Right renal pelvis (tissue), 4 donors: ENCODE data around the gene PLXDC1. TPM values are rescaled to one million over a fixed set of nuclear protein-coding genes. Genes with fewer than 3 reads are reported as not detected.
A peak's percentile ranks its signal among the peaks of the same experiment; 100 is the strongest.
"Not testable (repeated sequence)": the region's sequence is repeated elsewhere in the genome, so short reads cannot be mapped to it uniquely, and the experiment has no call there.

Source experiments
- DNase-seq, 4 donors: peaks; one replicate each; pipeline ENCODE4 v3.0.0-alpha.2; 2013; ENCODE audit warnings: low read depth in 4 of 4, low spot score in 3 of 4, missing footprints in 1 of 4
- polyA plus RNA-seq, 4 donors: library from polyadenylated mRNA; unstranded; fragments of 120-200 nt; gene quantifications; one replicate each; pipeline ENCODE4 v1.2.1, GENCODE V29; 2013; ENCODE audit not compliant: insufficient read length in 4 of 4

Gene PLXDC1
- polyA plus RNA-seq, 4 donors, result 5.4 to 7.5 (median 6.3) TPM

GRCh38 chr17:39183045-39183444 lies 31.6 kb upstream of the PLXDC1 start:
- no peak for DNase-seq

DNA sequence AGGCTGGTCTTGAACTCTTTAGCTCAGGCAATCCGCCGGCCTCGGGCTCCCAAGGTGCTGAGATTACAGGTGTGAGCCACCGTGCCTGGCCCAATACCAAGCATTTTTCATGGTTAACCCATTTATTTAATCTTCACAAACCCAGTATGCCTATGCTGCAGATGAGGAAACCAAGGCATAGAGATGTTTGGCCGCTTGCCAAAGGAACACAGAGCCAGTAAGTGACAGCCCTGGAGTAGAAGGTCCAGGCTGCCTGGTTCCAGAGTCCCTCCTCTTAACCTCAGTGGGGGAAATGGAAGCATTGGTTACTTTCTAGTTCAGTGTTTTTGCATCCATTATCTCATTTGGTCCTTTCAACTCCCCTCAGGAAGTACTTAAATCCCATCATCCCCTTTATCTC lies 29.9 kb upstream of the PLXDC1 start:
- no peak for DNase-seq

- no peak for DNase-seq
Measured at GRCh38 chr17:39178536-39178935, 27.1 kb upstream of the PLXDC1 start.

DNA sequence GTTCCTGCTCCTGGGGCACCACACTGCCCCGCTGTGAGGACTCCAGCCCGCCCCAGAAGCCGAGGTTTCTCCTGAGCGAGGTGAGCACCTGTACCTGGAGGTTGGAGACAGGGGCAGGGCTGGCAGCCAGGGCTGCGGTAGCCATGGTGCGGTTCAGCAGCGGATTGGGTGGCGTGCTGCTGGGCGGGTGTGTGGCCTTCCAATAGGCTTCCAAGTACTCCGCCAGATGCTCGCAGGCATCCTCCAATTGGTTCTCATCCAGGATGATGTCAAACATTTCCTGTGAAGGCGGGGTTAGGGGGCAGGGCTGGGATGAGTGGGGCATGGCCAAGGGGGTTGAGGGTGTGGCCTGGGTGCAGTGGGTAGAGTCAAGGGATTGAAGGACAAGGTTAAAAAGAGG lies 25.8 kb upstream of the PLXDC1 start:
- DNase-seq, result no peak

GRCh38 chr17:39175695-39176093 lies 24.3 kb upstream of the PLXDC1 start:
- no peak for DNase-seq

- DNase-seq, result no peak
Measured at GRCh38 chr17:39174920-39175694, 23.7 kb upstream of the PLXDC1 start.

DNA sequence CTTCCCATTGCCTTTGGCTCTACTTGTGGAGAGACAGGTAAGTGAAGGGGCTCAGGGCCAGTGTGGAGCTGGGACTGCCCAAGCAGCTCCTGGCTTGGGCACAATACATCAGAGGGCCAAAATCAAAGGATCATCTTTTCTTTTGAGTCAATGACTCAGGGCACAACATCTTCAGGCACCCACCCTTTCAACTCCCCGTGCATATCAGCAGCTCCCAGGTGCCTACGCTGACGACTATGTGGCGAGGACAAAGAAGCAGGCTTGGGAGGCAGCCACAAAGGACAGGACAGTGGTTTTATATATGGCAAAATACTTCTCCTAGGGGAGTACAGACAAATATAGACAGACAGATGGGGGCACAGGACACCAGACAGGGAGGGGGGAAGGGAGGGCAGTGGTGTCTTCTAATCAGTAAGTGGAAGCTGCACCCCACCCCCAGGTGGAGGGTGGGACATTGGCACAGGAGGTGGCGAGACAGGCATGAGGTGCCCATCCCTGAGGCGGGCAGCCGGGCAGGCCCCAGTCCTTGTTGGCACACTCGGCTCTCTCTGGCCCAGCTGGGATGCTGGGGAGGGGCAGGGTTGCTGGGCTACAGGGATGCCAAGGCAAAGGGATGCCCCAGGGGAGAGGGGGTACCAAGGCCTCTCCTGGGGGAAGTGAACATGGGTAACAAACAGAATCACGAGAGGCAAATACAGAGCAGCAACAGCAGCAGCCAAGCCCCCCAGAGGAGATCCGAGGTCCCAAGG lies 22.3 kb upstream of the PLXDC1 start:
- no peak for DNase-seq

DNA sequence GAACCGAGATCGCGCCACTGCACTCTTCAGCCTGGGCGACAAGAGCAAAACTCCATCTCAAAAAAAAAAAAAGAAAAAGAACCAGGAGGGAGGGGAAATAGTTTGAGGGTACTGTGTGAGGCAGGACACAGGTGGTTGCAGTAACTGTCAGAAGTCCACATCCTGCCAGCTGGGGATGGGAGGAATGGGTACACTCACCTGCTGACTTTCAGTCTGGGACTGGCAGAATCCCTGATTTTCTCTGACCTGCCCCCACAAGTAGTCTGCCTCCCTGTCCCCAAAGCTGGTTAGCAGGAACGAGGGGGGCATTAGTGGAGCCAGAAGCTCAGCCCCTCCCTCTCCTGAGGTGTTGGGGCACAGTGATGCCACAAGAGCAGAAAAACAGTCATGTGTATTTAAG lies 21.6 kb upstream of the PLXDC1 start:
- no peak for DNase-seq

DNA sequence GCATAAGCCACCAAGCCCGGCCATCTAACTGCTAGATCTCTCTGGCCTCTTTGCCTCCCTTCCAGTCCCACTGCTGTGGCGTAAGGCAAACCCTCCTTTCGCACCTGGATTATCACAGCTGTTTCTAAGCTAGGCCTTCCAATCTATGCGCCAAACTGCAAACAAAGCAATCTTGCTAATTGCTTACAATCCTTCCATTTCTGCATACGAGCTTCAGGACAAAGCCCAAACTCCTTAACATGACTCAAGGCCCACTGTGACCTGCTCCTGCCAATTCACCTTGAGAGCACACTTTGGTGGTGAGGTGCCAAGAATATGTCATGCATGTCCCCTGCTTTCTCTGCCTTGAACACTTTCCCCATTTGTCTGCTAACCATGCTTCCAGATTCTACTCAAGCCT lies 20.5 kb upstream of the PLXDC1 start:
- no peak for DNase-seq

DNA sequence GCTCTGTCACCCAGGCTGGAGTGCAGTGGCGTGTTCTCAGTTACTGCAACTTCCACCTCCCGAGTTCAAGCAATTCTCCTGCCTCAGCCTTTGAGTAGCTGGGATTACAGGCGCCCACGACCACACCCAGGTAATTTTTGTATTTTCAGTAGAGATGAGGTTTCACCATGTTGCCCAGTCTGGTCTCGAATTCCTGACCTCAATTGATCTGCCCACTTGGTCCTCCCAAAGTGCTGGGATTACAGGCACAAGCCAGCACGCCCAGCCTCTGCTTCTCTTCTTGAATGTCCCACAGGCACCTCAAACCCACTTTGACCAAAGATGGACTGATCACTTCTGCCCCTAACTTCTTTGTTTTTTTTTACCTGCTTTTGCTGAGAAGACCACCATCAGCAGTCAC lies 19.1 kb upstream of the PLXDC1 start:
- DNase-seq, result no peak

DNA sequence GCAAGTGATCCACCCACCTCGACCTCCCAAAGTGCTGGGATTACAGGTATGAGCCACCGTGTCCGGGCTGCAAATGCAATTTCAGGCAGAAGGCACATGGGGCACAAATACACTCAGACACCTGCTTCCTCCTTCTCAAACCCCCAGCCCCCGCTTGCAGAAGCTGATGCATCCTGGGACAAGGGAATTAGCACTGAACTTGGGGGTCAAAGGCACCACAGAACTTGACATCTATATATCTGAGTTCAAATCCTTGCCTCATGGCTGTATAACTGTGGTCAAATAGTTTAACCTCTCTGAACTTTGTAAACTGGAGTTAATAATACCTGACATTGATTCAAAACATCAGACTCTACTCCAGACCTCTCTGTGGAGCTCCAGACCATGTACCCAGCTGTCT lies 18.7 kb upstream of the PLXDC1 start:
- no peak for DNase-seq

DNA sequence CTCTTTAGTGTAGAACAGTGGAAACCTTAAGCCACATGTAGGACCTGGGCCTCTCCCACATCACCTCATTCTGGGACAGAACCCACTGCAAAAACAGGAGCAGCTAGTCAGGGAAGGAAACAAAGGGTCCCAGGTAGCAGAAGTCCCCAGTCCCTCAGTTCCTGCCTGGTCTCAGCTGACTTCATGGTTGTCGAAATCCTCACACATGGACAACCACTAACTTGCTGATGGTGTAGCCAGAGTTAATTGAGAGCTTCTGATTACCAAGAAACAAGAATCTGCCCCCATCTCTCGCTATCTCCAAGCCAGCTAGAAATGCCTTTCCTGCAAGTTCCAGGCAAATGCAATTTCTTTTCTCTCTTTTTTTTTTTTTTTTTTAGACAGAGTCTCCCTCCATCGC lies 18.1 kb upstream of the PLXDC1 start:
- DNase-seq, result no peak

GRCh38 chr17:39169101-39169500 lies 17.7 kb upstream of the PLXDC1 start:
- no peak for DNase-seq

DNA sequence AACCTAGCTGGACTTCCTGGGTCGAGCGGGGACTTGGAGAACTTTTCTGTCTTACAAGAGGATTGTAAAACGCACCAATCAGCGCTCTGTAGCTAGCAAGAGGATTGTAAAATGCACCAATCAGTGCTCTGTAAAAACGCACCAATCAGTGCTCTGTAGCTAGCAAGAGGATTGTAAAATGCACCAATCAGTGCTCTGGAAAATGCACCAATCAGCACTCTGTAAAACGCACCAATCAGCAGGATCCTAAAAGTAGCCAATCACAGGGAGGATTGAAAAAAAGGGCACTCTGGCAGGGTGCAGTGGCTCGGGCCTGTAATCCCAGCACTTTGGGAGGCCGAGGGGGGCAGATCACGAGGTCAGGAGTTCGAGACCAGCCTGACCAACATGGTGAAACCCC lies 17.1 kb upstream of the PLXDC1 start:
- DNase-seq, result not testable (repeated sequence)

DNA sequence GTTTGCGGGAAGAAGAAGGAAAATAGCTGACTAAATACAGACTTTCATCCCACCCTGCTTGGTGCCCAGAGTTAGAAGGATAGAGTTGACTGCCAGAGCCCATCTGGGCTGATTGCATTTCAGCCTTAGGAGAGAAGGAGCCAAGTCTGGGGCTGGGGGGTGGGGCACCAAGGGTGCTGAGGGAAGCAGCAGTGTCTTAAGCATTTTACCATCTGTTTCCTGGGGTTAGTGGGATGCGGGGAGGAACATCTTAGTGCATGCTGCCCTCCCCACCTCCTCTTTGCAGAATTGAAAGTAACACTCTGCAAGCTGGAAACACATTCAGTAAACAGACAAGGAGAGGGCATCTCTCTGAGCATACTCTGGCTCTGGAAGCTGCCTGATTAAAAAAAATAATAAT lies 16.0 kb upstream of the PLXDC1 start:
- no peak for DNase-seq

DNA sequence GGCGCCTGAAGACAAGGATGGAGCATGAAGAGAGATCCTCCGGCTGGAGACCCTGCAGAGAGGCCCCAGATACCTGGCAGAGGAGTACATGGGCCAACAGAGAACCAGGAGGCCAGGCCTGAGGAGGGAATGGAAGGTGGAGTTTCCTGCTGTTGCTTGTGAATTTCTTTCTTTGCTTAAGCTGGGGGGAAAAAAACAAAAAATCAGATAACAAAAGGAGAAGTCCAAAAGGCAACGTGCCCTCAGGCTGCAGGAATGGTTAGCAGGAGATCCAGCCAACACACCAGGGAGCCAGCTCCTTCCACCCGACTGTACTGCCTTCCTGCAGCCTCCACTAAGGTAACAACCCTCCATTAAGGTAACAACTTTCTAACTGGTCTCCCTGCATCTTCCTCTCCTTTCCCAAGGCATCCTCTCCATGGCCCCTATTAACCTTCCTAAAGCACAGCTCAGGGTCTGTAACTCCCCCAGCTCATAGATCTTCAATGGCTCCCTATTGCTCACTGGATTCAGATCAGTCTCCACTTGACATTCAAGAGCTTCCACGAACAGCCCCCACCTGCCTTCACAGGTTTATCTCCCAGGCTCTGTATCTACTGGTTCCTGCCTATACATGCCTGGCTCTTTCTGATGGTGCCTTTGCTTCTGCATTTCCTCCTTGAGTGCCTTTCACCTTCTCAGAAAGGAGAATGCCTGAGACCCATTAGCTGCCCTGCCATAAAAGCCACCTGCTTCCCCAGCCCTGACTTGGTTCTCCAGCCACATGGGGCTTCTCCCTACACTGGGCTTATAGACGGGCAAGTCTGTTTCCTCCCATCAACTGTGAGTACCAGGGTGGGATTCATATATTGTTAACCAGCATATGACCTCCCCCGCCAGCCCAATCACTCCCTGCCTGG lies 15.2 kb upstream of the PLXDC1 start:
- no peak for DNase-seq

DNA sequence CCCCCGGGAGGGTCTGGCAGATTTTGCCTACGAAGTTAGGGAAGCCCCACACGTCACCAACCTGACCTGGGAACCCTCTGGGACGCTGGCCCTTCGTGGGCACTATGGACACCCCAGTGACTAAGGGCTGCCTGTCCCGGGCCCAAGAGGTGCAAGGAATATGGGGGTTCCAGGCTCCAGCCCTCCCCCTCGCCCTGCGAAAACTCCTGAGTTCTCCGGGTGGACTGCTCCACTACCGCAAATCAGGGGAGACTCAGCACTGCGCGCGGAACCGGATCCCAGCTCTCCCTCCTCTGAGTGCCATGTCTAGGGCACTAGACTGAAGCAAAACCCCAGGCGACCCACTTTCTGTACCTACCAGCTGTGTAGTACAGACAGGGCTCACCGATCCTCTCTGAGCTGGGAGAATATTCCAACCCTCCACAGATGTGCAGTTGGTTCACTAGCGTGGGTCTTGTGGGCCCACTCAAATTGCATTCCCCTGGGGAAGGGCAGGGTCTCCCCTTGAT lies 14.5 kb upstream of the PLXDC1 start, which contains the start of gene ARL5C:
Gene ARL5C (minus strand): TSS at position 321 of the 509 bp plus-strand sequence. CDS start 401 bp downstream, outside the sequence.
- DNase-seq, result no peak

DNA sequence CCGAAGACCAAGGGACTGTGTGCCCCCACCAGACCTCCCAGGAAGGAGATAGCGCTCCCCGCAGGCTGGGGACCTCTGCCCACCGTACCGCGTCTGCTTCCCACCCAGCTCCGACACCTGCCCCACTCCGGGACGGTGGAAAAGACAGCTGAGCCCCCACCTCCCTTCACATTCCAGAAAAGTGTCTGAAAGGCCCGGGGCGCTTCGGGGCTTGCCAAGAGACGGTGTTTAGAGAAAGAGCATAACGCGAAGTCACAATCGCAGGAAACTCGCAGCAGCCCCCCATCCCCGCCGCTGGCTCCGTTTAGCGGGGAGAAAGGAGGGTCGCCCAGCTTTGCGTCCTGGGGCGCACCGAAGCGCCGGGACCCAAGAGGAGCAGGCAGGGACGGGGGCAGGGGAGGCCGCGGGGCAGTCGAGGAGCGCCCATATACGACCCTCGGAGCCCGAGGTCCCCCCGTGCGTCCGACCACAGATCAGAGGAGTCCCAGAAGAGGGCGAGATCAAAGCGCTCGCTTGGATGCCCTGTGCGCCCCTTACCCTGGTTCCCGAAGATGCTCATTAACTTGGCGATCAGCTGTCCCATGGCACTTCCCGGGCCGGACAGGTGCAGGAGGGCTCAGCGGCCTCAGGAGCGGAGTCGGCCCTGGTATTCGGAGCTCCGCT lies 13.9 kb upstream of the PLXDC1 start:
- no peak for DNase-seq

GRCh38 chr17:39164675-39165143 lies 13.3 kb upstream of the PLXDC1 start:
- DNase-seq, result peak; percentile 70 to 85 (median 82)

DNA sequence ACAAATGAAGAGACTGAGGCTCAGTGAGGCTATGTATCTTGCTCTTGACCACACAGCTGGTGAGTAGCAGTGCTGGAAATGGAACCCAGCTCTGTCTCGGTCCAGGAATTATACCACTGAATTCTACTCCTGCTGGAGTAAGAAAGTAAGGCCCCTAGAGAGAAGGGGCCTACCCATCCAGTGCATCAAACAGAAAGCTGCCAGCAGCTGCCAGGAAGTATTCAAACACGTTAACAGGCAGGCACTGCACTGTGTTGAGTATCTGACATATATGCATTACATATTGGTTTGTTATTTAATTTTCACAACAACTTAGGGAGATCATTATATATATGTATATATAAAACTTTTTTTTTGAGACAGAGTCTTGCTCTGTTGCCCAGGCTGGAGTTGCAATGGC lies 10.5 kb upstream of the PLXDC1 start:
- DNase-seq, result no peak
